Osteoblast (primary cell): ENCODE data around the gene VCL. TPM values are rescaled to one million over a fixed set of nuclear protein-coding genes. Genes with fewer than 3 reads are reported as not detected.
"Not testable (repeated sequence)": the region's sequence is repeated elsewhere in the genome, so short reads cannot be mapped to it uniquely, and the experiment has no call there.

Experiments
- DNase-seq: peaks from one replicate; pipeline ENCODE4 v3.0.0; 2011; ENCODE audit warnings: low spot score, mixed read lengths; ENCODE audit not compliant: insufficient read length; ENCODE audit errors: missing footprints
- H2AFZ ChIP-seq: 2 replicates; pipeline ENCODE4 v1.6.0; 2011; ENCODE audit warnings: mild to moderate bottlenecking, low read length
- H3K27ac ChIP-seq: 2 replicates; pipeline ENCODE4 v1.5.1; 2011; ENCODE audit warnings: mild to moderate bottlenecking, low read depth, low read length, moderate library complexity
- H3K27me3 ChIP-seq: 2 replicates; pipeline ENCODE4 v1.6.0; 2012; ENCODE audit warnings: mild to moderate bottlenecking, control low read depth, inconsistent platforms, low read length, moderate library complexity; ENCODE audit not compliant: insufficient read depth
- H3K36me3 ChIP-seq: 2 replicates; pipeline ENCODE4 v1.5.1; 2011; ENCODE audit warnings: mild to moderate bottlenecking, low read length, control low read depth, moderate library complexity; ENCODE audit not compliant: insufficient read depth
- H3K4me1 ChIP-seq: 2 replicates; pipeline ENCODE4 v1.5.1; 2011; ENCODE audit warnings: mild to moderate bottlenecking, low read length, control low read depth, moderate library complexity; ENCODE audit not compliant: insufficient read depth
- H3K4me2 ChIP-seq: 2 replicates; pipeline ENCODE4 v1.6.0; 2011; ENCODE audit warnings: mild to moderate bottlenecking, low read length; ENCODE audit not compliant: insufficient read depth
- H3K4me3 ChIP-seq: fragments of 200-600 bp; sonication (generic); 3 replicates; pipeline ENCODE4 v1.5.1; 2012; ENCODE audit warnings: mild to moderate bottlenecking, low read length, inconsistent platforms; ENCODE audit not compliant: insufficient read depth
- H3K79me2 ChIP-seq: 2 replicates; pipeline ENCODE4 v1.6.0; 2012; ENCODE audit warnings: mild to moderate bottlenecking, low read length, control low read depth, inconsistent platforms; ENCODE audit not compliant: insufficient read depth
- H3K9me3 ChIP-seq: 2 replicates; pipeline ENCODE4 v1.5.1; 2011; ENCODE audit warnings: low read depth, low read length, control low read depth
- H4K20me1 ChIP-seq: 2 replicates; pipeline ENCODE4 v1.6.0; 2012; ENCODE audit warnings: mild to moderate bottlenecking, low read length, control low read depth; ENCODE audit not compliant: insufficient read depth
- total RNA-seq: library from RNA; depleted of rRNA; stranded (reverse); fragments of >200 nt; gene quantifications from 2 replicates; pipeline ENCODE4 v1.2.3, GENCODE V29; 2012
- TF ChIP-seq, protein P1 (sequence below): IDR thresholded peaks from 2 replicates; pipeline ENCODE4 v1.5.1; 2011; ENCODE audit warnings: mild to moderate bottlenecking, low read depth, low read length, moderate library complexity; ENCODE audit errors: extremely low read depth

Gene VCL
- total RNA-seq, 1 donor = 201 TPM

DNA sequence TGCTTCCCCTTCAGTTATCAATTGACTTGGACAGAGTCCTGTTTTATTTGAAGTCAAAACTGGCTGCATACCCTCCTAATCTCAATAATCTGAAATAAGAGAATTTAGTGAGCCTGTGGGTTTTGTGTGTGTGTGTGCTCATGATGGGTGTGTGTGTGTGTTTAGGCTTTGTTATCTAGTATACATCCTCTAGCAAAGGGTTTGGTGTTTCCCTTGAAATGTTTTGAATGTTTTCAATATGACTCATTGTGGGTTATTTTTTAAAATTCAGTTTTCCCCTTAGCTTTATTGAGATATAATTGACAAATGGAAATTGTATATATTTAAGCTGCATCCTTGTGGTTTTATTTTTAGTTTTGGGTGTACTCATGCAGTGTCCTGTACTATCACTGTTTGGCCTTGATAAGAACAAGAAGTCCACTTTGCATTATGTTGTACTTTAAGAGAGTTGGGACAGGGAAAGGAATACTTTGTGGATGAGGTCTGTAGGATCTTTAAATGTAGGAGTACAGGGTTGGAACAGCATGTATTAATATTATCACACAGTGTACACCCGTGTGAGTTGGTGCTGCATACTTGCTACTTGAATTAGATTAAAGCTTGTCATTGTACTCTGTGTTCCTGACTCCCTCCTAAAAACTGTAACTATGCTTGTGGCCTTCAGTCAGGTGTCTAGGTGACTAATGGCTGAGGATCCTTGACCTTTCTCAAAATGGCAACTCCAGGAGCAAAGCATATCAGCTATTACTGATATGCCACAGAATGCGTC lies 58.3 kb downstream of the VCL start:
- Histone ChIP-seq H3K27me3 (no peaks in the 10 kb centered on the region), H4K20me1 (peaks cover 35% of the 10 kb centered on the region), H3K36me3 (no peaks in the 10 kb centered on the region), H2AFZ (no peak overlapping the region), H3K4me2 (peak overlapping the region; percentile 36), H3K79me2 (peaks cover 93% of the 10 kb centered on the region), H3K4me1 (peaks cover 20% of the 10 kb centered on the region), H3K27ac (peak overlapping the region; percentile 41), H3K9me3 (no peaks in the 10 kb centered on the region), H3K4me3 (no peak overlapping the region)
- peak; percentile 29 for DNase-seq
- TF ChIP-seq, protein P1, sequence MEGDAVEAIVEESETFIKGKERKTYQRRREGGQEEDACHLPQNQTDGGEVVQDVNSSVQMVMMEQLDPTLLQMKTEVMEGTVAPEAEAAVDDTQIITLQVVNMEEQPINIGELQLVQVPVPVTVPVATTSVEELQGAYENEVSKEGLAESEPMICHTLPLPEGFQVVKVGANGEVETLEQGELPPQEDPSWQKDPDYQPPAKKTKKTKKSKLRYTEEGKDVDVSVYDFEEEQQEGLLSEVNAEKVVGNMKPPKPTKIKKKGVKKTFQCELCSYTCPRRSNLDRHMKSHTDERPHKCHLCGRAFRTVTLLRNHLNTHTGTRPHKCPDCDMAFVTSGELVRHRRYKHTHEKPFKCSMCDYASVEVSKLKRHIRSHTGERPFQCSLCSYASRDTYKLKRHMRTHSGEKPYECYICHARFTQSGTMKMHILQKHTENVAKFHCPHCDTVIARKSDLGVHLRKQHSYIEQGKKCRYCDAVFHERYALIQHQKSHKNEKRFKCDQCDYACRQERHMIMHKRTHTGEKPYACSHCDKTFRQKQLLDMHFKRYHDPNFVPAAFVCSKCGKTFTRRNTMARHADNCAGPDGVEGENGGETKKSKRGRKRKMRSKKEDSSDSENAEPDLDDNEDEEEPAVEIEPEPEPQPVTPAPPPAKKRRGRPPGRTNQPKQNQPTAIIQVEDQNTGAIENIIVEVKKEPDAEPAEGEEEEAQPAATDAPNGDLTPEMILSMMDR = no peak

DNA sequence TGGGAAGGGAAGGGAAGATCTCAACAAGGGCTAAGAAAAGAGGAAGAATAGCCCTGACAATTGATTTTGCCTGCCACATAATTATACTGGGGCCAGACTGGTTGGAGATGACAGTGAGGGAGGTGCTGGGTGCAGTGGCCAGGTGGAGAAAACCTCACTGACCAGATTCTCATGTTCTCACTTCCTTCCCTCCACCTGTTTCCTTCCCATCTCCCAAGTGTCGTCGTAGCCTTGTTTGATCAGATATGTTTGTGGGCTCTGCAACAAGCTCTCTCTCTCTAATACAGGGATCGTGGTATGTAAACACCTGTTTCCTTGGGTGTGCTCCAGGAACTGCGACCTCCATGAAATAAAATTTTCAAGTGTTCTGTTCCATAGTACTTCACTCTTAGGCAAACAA lies 60.2 kb downstream of the VCL start:
- peaks cover 20% of the 10 kb centered on the region for H3K4me1 ChIP-seq
- H4K20me1 ChIP-seq = peaks cover 40% of the 10 kb centered on the region
- H3K4me3 ChIP-seq = no peak overlapping the region
- no peaks in the 10 kb centered on the region for H3K27me3 ChIP-seq
- H3K9me3 ChIP-seq = no peaks in the 10 kb centered on the region
- TF ChIP-seq, protein P1 = no peak
- peaks cover 93% of the 10 kb centered on the region for H3K79me2 ChIP-seq
- no peak overlapping the region for H2AFZ ChIP-seq
- H3K4me2 ChIP-seq = no peak overlapping the region
- H3K27ac ChIP-seq = no peak overlapping the region
- H3K36me3 ChIP-seq = peaks cover 9% of the 10 kb centered on the region
- DNase-seq = no peak

DNA sequence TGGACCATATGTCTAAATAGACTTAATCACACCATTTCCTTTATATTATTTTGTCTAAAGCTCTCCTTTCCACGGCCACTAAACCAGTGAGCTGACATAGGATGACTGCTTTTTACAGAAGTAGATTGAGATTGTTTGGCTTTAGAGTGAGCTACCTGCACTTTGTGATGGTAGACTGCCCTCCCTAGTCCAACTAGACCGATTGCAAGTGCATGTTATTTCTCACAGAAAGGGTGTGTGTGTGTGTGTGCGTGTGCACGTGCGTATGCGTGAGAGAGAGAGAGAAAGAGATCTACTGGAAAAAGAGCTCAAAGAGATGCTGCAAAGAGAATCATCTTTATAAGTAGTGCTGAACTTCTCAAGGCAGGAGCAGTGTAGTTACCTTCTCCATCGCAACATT lies 60.7 kb downstream of the VCL start:
- H3K9me3 ChIP-seq = no peaks in the 10 kb centered on the region
- DNase-seq = no peak
- no peak overlapping the region for H3K4me2 ChIP-seq
- H2AFZ ChIP-seq = no peak overlapping the region
- TF ChIP-seq, protein P1 = no peak
- H3K27me3 ChIP-seq = no peaks in the 10 kb centered on the region
- H3K79me2 ChIP-seq = peaks cover 93% of the 10 kb centered on the region
- H3K4me3 ChIP-seq = no peak overlapping the region
- H4K20me1 ChIP-seq = peaks cover 44% of the 10 kb centered on the region
- no peak overlapping the region for H3K27ac ChIP-seq
- H3K36me3 ChIP-seq = peaks cover 15% of the 10 kb centered on the region
- peaks cover 20% of the 10 kb centered on the region for H3K4me1 ChIP-seq

DNA sequence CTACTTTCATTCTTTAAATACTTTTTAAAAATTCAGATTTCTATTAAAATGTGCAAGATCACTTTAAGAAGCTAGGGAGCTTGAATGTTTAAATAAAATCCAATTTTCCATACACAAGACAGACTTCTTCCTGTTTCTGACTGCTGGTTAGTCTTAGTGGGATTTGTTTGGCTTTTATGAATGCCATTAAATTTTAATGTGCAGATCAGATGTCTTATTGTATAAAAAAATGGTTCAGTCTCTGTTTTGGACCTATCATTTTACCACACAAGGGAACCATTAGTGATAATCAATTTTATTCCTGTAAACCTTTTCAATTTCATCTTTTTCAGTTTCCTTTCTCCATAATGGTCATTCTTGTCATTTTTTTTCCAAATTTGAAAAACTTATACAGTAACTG lies 63.2 kb downstream of the VCL start:
- H3K36me3 ChIP-seq = peaks cover 35% of the 10 kb centered on the region

DNA sequence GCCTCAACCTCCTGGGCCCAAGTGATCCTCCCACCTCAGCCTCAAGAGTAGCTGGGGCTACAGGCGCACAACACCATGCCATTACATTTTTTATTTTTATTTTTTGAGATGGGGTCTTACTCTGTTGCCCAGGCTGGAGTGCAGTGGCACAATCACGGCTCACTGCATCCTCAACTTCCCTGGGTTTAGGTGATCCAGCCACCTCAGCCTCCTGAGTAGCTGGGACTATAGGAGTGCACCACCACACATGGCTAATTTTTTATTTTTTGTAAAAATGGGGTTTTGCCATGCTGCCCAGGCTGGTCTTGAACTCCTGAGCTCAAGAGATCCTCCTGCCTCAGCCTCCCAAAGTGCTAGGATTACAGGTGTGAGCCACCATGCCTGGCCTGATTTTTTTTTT lies 64.1 kb downstream of the VCL start:
- H3K27me3 ChIP-seq, H3K27ac ChIP-seq, H3K9me3 ChIP-seq, DNase-seq, H3K4me2 ChIP-seq, H3K4me1 ChIP-seq, H3K4me3 ChIP-seq, H2AFZ ChIP-seq: not testable (repeated sequence)
- Histone ChIP-seq H3K79me2 (peaks cover 92% of the 10 kb centered on the region), H3K36me3 (peaks cover 35% of the 10 kb centered on the region), H4K20me1 (peaks cover 41% of the 10 kb centered on the region)

More for the DNA sequence above, 63.2 kb downstream of the VCL start:
- H3K4me3 ChIP-seq = no peak overlapping the region
- no peaks in the 10 kb centered on the region for H3K9me3 ChIP-seq
- TF ChIP-seq, protein P1 = no peak
- H3K27me3 ChIP-seq = no peaks in the 10 kb centered on the region
- H4K20me1 ChIP-seq = peaks cover 43% of the 10 kb centered on the region
- H3K79me2 ChIP-seq = peaks cover 90% of the 10 kb centered on the region
- H2AFZ ChIP-seq = no peak overlapping the region
- H3K4me2 ChIP-seq = no peak overlapping the region
- peaks cover 13% of the 10 kb centered on the region for H3K4me1 ChIP-seq
- DNase-seq = no peak
- H3K27ac ChIP-seq = peak overlapping the region; percentile 13
